Right cardiac atrium (tissue), 5 donors: ENCODE measurements around the gene ZNF277. TPM values are rescaled to one million over a fixed set of nuclear protein-coding genes. Genes with fewer than 3 reads are reported as not detected.
A peak's percentile ranks its signal among the peaks of the same experiment; 100 is the strongest.

ENCODE experiments used
- ATAC-seq, 2 donors: fragments of 200-7000 bp; cut with Tn5 transposase; one replicate each; pipeline versions ENCODE4 v1.8.0 to v1.9.1; 2020; ENCODE audit warnings: moderate library complexity in 2 of 2, mild to moderate bottlenecking in 1 of 2
- DNase-seq, 3 donors: peaks; one replicate each; pipeline ENCODE4 v3.0.0-alpha.2; 2020
- H3K27ac ChIP-seq: one replicate; pipeline ENCODE4 v1.5.1; 2013; ENCODE audit warnings: mild to moderate bottlenecking, low read length, control low read depth, moderate library complexity
- H3K27me3 ChIP-seq: one replicate; pipeline ENCODE4 v1.6.1; 2013; ENCODE audit not compliant: control insufficient read depth, insufficient read depth
- H3K4me1 ChIP-seq: one replicate; pipeline ENCODE4 v1.6.1; 2013; ENCODE audit warnings: low read length; ENCODE audit not compliant: control insufficient read depth, insufficient read depth
- H3K4me3 ChIP-seq: one replicate; pipeline ENCODE4 v1.5.1; 2013; ENCODE audit warnings: low read length, control low read depth
- H3K9me3 ChIP-seq: one replicate; pipeline ENCODE4 v1.6.1; 2013; ENCODE audit warnings: low read length; ENCODE audit not compliant: control insufficient read depth
- WGBS: extraction: QIAGEN DNeasy Blood & Tissue Kit; methylation state at CpG from one replicate; pipeline ENCODE4 v1.1.7; 2013; 5-methylcytosine and 5-hydroxymethylcytosine counted together
- intact Hi-C, 4 donors: fragments of 100-400 bp; cut with DNase I; formaldehyde crosslinking; loops; one replicate each; pipeline versions ENCODE4 v1.11.0 to v1.14.0; 2022 to 2023
- polyA plus RNA-seq: library from polyadenylated mRNA; stranded (reverse); fragments of 200-250 nt; gene quantifications from one replicate; pipeline ENCODE4 v1.2.3, GENCODE V29; 2013
- total RNA-seq, 4 donors: library from RNA; stranded (reverse); fragmentation: NEBNext Ultra II Directional; extraction: Animal tissue kit (Norgen Biotek cat#: 25700); gene quantifications; one replicate each; pipeline ENCODE4 v1.2.1, GENCODE V29; 2021
- donor health status: healthy with polysubstance abuse.
- donor health status: DM: no; HTN: yes; CAD: no.
- donor health status: DM: no; HTN: no; CAD: no.
- donor health status: DM: no; HTN: yes; CAD: no; lungs with severe emphysema.
- donor health status: DM: yes; HTN: yes; CAD: no.

ZNF277 gene
- total and polyA plus RNA-seq, 5 donors, result 11.9 to 22.4 (median 18.3) TPM

DNA sequence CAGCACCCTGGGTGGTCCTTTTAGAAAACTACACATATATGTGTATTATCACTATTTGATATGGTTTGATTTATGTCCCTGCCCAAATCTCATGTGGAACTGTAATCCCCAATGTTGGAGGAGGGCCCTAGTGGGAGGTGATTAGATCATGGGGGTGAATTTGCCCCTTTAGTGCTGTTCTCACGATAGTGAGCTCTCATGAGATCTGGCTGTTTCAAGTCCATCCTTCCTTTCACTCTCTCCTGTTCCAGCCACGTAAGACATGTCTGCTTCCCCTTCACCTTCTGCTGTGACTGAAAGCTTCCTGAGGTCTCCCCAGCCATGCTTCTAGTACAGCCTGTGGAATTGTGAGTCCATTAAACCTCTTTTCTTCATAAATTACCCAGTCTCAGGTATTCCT, 37.6 kb upstream of the ZNF277 start:
- no peaks in the 10 kb centered on the region for H3K9me3 ChIP-seq
- no peak overlapping the region for H3K27ac ChIP-seq
- intact Hi-C loops, result no loop called here
- no peaks in the 10 kb centered on the region for H3K27me3 ChIP-seq
- DNase-seq, result no peak
- no peak for ATAC-seq
- WGBS, result 83% methylated on average over 2 of the region's 2 CpGs
- H3K4me3 ChIP-seq, result no peak overlapping the region
- H3K4me1 ChIP-seq, result peaks cover 4% of the 10 kb centered on the region

DNA sequence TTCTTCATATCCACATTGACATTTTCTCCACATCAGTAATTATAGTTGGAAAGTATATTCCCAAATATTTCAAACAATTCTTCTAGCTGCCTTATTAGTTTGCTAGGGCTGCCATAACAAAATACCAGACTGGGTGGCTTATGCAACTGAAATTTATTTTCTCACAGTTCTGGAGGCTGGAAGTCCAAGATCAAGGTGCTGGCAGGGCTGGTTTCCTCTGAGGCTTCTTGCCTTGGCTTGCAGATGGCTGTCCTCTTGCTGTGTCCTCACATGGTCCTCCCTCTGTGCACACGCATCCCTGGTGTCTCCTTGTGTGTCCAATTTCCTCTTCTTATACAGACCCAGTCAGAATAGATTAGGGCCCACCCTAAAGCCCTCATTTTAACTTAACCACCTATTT, 34.8 kb upstream of the ZNF277 start:
- no peaks in the 10 kb centered on the region for H3K27me3 ChIP-seq
- H3K27ac ChIP-seq, result no peak overlapping the region
- ATAC-seq (no peak), DNase-seq (no peak)
- peaks cover 4% of the 10 kb centered on the region for H3K4me1 ChIP-seq
- intact Hi-C loops, result no loop called here
- 95% methylated on average over 1 of the region's 1 CpG for WGBS
- H3K9me3 ChIP-seq, result no peaks in the 10 kb centered on the region
- H3K4me3 ChIP-seq, result no peak overlapping the region

DNA sequence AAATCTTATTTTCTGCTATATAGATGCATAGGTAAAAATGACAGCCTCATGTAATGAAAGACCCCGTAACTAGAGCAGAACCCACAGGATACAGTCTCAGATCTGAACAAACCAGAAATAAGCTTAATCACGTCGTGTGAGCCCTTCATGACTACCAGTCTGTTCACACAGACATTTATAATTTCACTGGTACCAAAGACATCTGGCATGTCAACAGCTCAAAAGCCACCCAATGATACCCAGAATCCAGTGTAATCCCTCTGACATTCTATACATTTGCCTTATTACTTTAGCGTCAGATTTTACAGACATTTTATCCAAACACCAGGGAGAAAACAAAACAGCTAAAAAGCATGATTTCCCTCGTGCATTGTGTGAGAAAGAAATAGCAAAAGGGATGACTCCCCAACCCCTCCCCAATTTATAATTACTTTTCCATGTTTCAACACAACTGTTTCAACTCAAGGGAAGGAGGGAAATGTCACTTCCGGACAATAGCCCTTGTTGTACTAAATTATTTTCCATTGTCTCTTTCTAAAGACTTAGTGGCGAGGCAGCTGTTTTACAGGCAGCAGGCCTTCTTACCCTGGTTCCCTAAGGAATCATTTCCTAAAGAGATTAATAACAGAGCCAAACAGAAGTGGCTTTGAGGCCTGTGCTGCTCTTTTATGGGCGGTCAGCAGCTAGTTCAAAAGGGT, 33.5 kb upstream of the ZNF277 start:
- 46% methylated on average over 8 of the region's 8 CpGs for WGBS
- Histone ChIP-seq H3K9me3 (no peaks in the 10 kb centered on the region), H3K27ac (no peak overlapping the region), H3K27me3 (no peaks in the 10 kb centered on the region), H3K4me3 (no peak overlapping the region), H3K4me1 (peaks cover 4% of the 10 kb centered on the region)
- intact Hi-C loops, result no loop called here
- ATAC-seq (peak; percentile 59 to 68), DNase-seq (no peak)

DNA sequence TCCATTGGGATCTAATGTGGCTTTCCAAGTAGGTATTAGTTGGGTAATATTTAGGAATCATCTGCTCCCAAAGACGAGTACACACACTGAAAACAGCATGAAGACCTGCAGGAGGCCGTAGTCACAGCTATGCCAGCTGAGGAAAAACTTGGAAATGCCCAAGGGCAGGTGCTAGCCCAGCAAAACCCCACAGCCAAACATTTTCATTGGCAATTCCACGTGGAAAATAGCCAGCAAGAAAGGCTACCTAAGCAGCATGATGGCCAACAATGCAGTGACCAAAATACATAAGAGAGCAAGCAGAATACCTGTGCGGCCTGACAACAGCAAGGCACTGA, 33.0 kb upstream of the ZNF277 start:
- WGBS, result 72% methylated on average over 4 of the region's 4 CpGs
- no peak overlapping the region for H3K27ac ChIP-seq
- no peak overlapping the region for H3K4me3 ChIP-seq
- H3K9me3 ChIP-seq, result no peaks in the 10 kb centered on the region
- H3K4me1 ChIP-seq, result peaks cover 4% of the 10 kb centered on the region
- DNase-seq (no peak), ATAC-seq (no peak)
- no peaks in the 10 kb centered on the region for H3K27me3 ChIP-seq
- intact Hi-C loops, result no loop called here

DNA sequence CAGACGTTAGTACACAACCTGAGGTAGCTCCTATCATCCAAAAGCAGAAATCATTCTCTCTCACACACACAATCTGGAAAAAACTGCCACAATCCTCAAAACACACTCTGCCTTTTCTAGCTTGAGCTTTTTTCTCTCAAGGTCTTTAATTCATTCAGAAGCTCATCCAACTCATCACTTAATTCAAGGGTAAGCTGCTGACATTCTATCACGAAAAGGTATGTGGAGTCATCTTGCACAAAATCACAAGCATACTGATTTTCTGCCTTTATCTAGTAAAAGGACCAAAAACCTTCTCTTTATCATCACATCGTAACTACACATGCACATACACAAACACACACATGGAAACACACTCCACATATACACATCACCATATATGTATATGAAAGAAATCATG, 32.3 kb upstream of the ZNF277 start:
- intact Hi-C loops, result no loop called here
- peaks cover 4% of the 10 kb centered on the region for H3K4me1 ChIP-seq
- H3K27ac ChIP-seq, result no peak overlapping the region
- H3K27me3 ChIP-seq, result no peaks in the 10 kb centered on the region
- no peak overlapping the region for H3K4me3 ChIP-seq
- ATAC-seq, result no peak
- no peaks in the 10 kb centered on the region for H3K9me3 ChIP-seq
- WGBS, result 92% methylated on average over 3 of the region's 3 CpGs
- no peak for DNase-seq

DNA sequence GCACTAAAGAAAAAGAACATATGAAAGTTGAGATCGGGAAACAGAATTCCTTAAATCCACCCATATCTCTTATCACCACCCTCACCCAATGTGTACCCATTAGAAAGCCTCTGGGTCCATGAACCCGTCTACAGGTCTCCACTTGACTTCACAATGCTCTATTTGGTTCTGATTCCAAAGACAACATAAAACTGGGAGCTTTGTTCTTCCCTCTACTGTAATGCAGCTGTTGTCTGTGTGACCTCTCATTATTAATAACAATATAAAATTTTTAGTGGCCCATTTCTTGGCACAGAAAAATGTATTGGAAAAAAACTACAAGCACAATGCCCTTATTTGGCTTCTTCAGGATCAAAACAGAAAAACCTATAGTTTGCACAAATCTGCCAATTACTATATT, 30.3 kb upstream of the ZNF277 start:
- ATAC-seq (no peak), DNase-seq (no peak)
- Histone ChIP-seq H3K4me1 (peaks cover 6% of the 10 kb centered on the region), H3K27me3 (no peaks in the 10 kb centered on the region), H3K9me3 (no peaks in the 10 kb centered on the region), H3K4me3 (no peak overlapping the region), H3K27ac (no peak overlapping the region)
- 91% methylated on average over 2 of the region's 2 CpGs for WGBS
- intact Hi-C loops, result no loop called here

DNA sequence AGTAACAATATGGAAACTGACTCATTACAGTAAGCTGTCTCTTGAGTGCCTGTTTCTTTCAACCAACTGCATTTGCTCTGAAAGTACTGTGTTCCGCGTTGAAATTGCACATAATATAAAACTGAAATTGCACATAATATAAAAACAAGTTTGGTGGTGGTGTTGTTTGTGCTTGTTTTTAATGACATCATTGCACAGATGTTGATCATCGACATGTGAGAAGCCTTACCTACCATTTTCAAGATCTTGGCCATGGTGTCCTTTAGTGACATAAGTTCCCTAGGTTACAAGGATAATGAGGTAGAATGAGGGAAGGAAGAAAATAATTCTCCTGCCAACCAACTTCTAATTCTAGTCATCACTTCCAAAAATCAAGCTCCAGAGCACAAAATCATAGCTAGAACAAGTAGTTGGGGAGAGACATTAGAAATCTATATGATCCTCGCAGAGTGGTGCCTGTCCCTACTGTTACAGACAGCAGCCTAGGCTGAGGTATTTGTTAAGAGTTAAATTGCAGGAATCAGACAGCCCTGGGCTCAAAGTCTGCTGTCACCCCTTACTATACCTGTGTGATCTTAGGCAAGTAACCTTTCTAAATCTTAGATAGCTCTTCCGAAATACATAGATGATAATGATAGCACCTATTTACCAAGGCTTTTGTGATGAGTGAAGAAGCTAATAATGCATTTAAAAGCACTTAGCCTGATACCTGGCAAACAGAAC, 29.6 kb upstream of the ZNF277 start:
- Histone ChIP-seq H3K9me3 (no peaks in the 10 kb centered on the region), H3K27me3 (no peaks in the 10 kb centered on the region), H3K4me1 (peaks cover 6% of the 10 kb centered on the region), H3K4me3 (no peak overlapping the region), H3K27ac (no peak overlapping the region)
- WGBS, result 91% methylated on average over 5 of the region's 5 CpGs
- intact Hi-C loops, result no loop called here
- no peak for ATAC-seq
- no peak for DNase-seq

DNA sequence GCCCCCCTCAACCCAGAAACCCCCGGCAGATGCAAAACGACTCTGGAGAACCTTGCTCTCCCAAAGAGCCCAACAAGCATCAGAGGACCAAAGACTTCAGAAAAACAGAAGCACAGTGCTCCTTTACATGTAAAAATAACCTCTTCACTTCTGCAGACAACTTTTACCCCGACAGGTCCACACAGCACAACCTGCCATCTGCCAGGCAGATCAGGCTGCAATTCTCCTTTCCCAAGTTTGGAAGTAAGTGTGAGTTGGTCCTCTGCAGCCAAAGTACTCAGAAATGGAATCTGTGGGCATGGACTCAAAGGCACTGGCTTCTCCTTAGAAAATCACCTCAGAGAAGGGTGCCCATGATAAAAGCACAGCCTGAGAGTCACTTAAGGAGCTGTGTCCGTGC, 26.3 kb upstream of the ZNF277 start:
- DNase-seq (no peak), ATAC-seq (peak in 1 of 2 donors; percentile 36)
- intact Hi-C loops, result no loop called here
- Histone ChIP-seq H3K27ac (no peak overlapping the region), H3K4me3 (no peak overlapping the region), H3K9me3 (no peaks in the 10 kb centered on the region), H3K4me1 (peaks cover 12% of the 10 kb centered on the region), H3K27me3 (no peaks in the 10 kb centered on the region)
- WGBS, result 59% methylated on average over 4 of the region's 4 CpGs

DNA sequence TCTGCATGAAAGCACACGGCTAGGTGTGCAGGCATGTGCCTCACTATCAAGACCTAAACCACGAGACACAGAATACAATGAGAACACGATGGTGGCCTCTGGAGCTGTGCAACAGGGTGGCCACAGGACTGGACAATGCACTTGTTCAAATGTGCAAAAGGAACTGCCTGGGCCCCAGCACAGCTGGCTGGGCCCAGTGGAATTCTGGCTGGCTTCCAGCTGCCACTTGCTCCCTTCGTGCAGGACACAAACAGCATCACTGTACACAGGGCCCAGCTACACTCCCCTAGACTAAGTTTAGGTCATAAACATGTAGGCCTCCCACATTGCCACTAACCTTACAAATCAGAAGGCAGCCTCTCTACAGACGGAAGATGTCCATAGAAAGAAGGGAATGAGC, 23.7 kb upstream of the ZNF277 start:
- DNase-seq, result peak; percentile 46 to 77 (median 77)
- intact Hi-C loops, result no loop called here
- Histone ChIP-seq H3K27ac (peak overlapping the region; percentile 33), H3K4me1 (peaks cover 16% of the 10 kb centered on the region), H3K9me3 (no peaks in the 10 kb centered on the region), H3K4me3 (no peak overlapping the region), H3K27me3 (no peaks in the 10 kb centered on the region)
- 57% methylated on average over 5 of the region's 5 CpGs for WGBS
- ATAC-seq, result peak; percentile 49 to 65

DNA sequence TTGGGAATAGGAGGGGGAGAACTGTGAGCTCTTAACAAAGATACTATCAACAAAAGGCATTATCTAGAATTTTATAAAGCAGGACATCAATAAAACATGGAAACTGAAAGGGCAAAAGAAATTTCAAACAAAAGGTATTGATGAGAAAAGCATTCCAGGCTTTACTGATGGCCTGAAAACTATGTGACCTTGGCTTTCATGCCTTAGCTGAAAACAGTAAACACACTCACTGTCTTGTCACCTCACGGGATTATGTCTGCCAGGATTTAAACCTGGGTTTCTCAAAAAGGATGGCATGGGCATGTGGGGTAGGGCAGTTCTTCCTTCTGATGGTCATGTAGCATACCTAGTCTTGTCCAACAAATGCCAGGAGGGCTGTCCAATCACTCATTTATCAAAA, 23.2 kb upstream of the ZNF277 start:
- H3K4me1 ChIP-seq, result peaks cover 16% of the 10 kb centered on the region
- ATAC-seq, result no peak
- intact Hi-C loops, result no loop called here
- H3K4me3 ChIP-seq, result no peak overlapping the region
- WGBS, result 73% methylated on average over 1 of the region's 1 CpG
- H3K27me3 ChIP-seq, result no peaks in the 10 kb centered on the region
- no peak overlapping the region for H3K27ac ChIP-seq
- no peak for DNase-seq
- H3K9me3 ChIP-seq, result no peaks in the 10 kb centered on the region

DNA sequence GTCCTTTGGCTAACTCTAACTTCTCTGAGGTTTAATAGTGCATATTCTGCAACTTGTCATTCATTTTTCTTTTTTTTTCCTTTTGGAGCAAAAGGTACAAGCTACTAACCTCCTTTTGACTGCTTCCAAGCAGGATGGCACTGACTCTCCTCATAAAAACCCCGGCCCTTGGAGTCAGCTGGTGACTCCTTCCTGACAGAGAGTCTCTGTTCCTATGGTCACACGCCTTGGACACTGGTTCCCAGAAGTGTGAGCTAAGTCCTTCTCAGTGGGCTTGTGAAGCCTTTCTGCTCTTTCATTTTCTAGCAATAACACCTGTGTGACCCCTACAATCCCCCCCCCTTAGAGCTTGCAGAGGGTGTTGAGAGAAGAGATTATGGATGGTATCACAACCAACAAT, 22.0 kb upstream of the ZNF277 start:
- intact Hi-C loops, result no loop called here
- ATAC-seq (no peak), DNase-seq (no peak)
- Histone ChIP-seq H3K27me3 (no peaks in the 10 kb centered on the region), H3K4me1 (peaks cover 16% of the 10 kb centered on the region), H3K4me3 (no peak overlapping the region), H3K27ac (no peak overlapping the region), H3K9me3 (no peaks in the 10 kb centered on the region)
- WGBS, result 89% methylated on average over 2 of the region's 2 CpGs
